Heart left ventricle (tissue), 13 donors: ENCODE results near the gene EYS.

ENCODE experiments used
- CTCF ChIP-seq, 12 donors: fragments of 200-600 bp; sonication (generic) in 4 of 12; IDR thresholded peaks; one replicate each; pipeline versions ENCODE4 v1.5.0 to v1.8.0; 2018 to 2022; ENCODE audit warnings: antibody characterized with exemption in 12 of 12, mild to moderate bottlenecking in 5 of 12
- POLR2A ChIP-seq, 2 donors: fragments of 450-650 bp; IDR thresholded peaks; one replicate each; pipeline ENCODE4 v1.6.1; 2017; ENCODE audit warnings: antibody characterized with exemption in 2 of 2, mild to moderate bottlenecking in 2 of 2, moderate library complexity in 2 of 2
- donor health status: ischemic (EF 13 %, LVEDD 7.1; RV severe dilation, severe dysfunction).
- donor health status: DM: no; HTN: yes; CAD: no.
- donor health status: DM: no; HTN: no; CAD: no.
- donor health status: ischemic (EF 25% LVEDD 6.9; RV normal size, moderate dysfunction).
- donor health status: ischemic (EF 25% LVEDD 5.7; RV mildly dilated, moderate dysfunction).
- donor health status: ischemic (EF 35%, LVEDD 5.7; RV mildly dilated, moderate dysfunction).
- donor health status: nonischemic (EF 11% LVEDD 7.7; RV severe dilation, severe dysfunction).
- donor health status: DM: yes; HTN: yes; CAD: no.
- donor health status: PGD.
- donor health status: ischemic (EF 29% LVEDD 5.4; RV normal size, mild dysfunction).
- donor health status: nonischemic (EF 23%, LVEDD 6.1; RV moderate dilation, normal function).

GRCh38 chr6:65280060-65280459, 427.0 kb downstream of the EYS start:
- TF ChIP-seq CTCF (IDR thresholded peaks at IDR 0.05) (no peak), POLR2A (IDR thresholded peaks at IDR 0.05) (no peak)
